Mesendoderm (in vitro differentiated cells): ENCODE data around the gene CARS1.

Source experiments
- DNase-seq: peaks from one replicate; pipeline ENCODE4 v3.0.0; 2013
- H2AK5ac ChIP-seq: 2 replicates; pipeline ENCODE4 v1.6.1; 2013; ENCODE audit warnings: low read length, inconsistent platforms
- H2BK120ac ChIP-seq: 2 replicates; pipeline ENCODE4 v1.6.1; 2013; ENCODE audit warnings: low read depth, mild to moderate bottlenecking, low read length, moderate library complexity, mixed read lengths
- H2BK15ac ChIP-seq: replicated peaks from 2 replicates; pipeline ENCODE4 v1.6.1; 2013; ENCODE audit warnings: low read depth, mild to moderate bottlenecking, moderate library complexity
- H2BK5ac ChIP-seq: 2 replicates; pipeline ENCODE4 v1.6.1; 2013; ENCODE audit warnings: low read length, inconsistent platforms
- H3K18ac ChIP-seq: 2 replicates; pipeline ENCODE4 v1.6.1; 2013; ENCODE audit warnings: mild to moderate bottlenecking, low read length, mixed read lengths
- H3K23ac ChIP-seq: one replicate; pipeline ENCODE4 v1.6.1; 2013; ENCODE audit warnings: low read length
- H3K27ac ChIP-seq: 2 replicates; pipeline ENCODE4 v1.5.1; 2013; ENCODE audit warnings: low read depth, mild to moderate bottlenecking, inconsistent platforms, low read length, moderate library complexity
- H3K27me3 ChIP-seq: 2 replicates; pipeline ENCODE4 v1.6.1; 2013; ENCODE audit warnings: low read length, control low read depth, mild to moderate bottlenecking, inconsistent platforms; ENCODE audit not compliant: insufficient read depth, poor library complexity
- H3K36me3 ChIP-seq: 2 replicates; pipeline ENCODE4 v1.6.1; 2013; ENCODE audit warnings: low read length, inconsistent platforms; ENCODE audit not compliant: control insufficient read depth, insufficient read depth
- H3K4ac ChIP-seq: one replicate; pipeline ENCODE4 v1.6.1; 2013; ENCODE audit warnings: low read depth, mild to moderate bottlenecking, low read length, moderate library complexity
- H3K4me1 ChIP-seq: 2 replicates; pipeline ENCODE4 v1.6.1; 2013; ENCODE audit warnings: low read depth, low read length, inconsistent platforms; ENCODE audit not compliant: control insufficient read depth
- H3K4me2 ChIP-seq: 2 replicates; pipeline ENCODE4 v1.6.1; 2013; ENCODE audit warnings: low read length
- H3K4me3 ChIP-seq: 2 replicates; pipeline ENCODE4 v1.5.1; 2013; ENCODE audit warnings: mild to moderate bottlenecking, low read length
- H3K56ac ChIP-seq: one replicate; pipeline ENCODE4 v1.6.1; 2013; ENCODE audit warnings: low read length
- H3K79me1 ChIP-seq: 2 replicates; pipeline ENCODE4 v1.6.1; 2013; ENCODE audit warnings: low read length, inconsistent platforms
- H3K79me2 ChIP-seq: 2 replicates; pipeline ENCODE4 v1.6.1; 2013; ENCODE audit warnings: mild to moderate bottlenecking, low read length; ENCODE audit not compliant: control insufficient read depth, insufficient read depth
- H3K9ac ChIP-seq: 2 replicates; pipeline ENCODE4 v1.6.1; 2013; ENCODE audit warnings: low read length, inconsistent platforms
- H4K5ac ChIP-seq: one replicate; pipeline ENCODE4 v1.6.1; 2013; ENCODE audit warnings: low read length
- H4K8ac ChIP-seq: one replicate; pipeline ENCODE4 v1.6.1; 2013; ENCODE audit warnings: low read depth, mild to moderate bottlenecking, control low read depth, low read length, moderate library complexity
- WGBS: extraction: QIAGEN DNeasy Blood & Tissue Kit; methylation state at CpG from one replicate; pipeline ENCODE4 v1.1.7; 2013; ENCODE audit warnings: low lambda C conversion rate, missing lambda C conversion rate; ENCODE audit not compliant: insufficient coverage; ENCODE audit errors: extremely low coverage; 5-methylcytosine and 5-hydroxymethylcytosine counted together

The CARS1 gene

DNA sequence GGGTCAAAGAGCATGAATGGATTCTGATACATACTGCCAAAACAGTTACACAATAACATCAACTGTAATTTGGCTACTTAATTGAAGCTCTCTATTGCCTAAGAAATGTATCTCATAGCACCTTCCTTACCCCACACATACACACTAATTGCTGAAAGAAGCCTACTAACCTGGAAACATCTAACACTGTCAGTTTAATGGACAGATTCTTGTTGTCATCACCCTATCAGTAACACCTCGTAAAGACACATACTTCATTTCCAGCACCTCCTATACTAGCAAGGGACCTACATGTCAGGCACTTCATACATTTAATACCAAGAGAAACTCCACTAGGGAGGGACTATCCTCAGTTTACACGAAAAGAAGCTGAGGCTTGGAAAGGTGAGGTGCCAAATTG is 75.0 kb downstream of the CARS1 start:
- Histone ChIP-seq H2BK5ac (no peak overlapping the region), H3K4ac (no peak overlapping the region), H3K18ac (no peak overlapping the region), H2AK5ac (no peak overlapping the region), H3K23ac (no peak overlapping the region), H3K4me3 (no peak overlapping the region), H4K8ac (no peak overlapping the region), H4K5ac (no peak overlapping the region), H2BK15ac (no peak overlapping the region), H3K56ac (no peak overlapping the region), H3K36me3 (peaks cover 2% of the 10 kb centered on the region), H3K79me2 (peaks cover 78% of the 10 kb centered on the region), H3K27me3 (no peaks in the 10 kb centered on the region), H3K27ac (no peak overlapping the region), H3K4me2 (no peak overlapping the region), H3K4me1 (peaks cover 5% of the 10 kb centered on the region), H3K79me1 (peaks cover 5% of the 10 kb centered on the region), H2BK120ac (no peak overlapping the region), H3K9ac (no peak overlapping the region)
- peak; percentile 30 for DNase-seq
- WGBS = no CpG with 5 or more reads among the region's 2 CpGs

DNA sequence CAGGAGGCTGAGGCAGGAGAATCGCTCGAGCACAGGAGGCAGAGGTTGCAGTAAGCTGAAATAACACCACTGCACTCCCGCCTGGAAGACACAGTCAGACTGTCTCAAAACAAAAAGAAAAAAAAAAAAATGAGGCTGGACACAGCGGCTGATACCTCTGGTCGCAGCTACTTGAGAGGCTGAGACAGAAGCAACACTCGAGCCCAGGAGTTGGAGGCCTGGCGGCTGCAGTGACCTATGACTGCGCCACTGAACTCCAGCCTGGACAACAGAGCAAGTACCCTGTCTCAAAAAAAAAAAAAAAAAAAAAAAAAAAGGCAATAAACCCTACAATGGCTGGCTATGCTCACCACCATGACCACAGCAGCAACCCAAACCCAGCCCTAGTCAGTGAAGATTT is 76.1 kb downstream of the CARS1 start:
- Histone ChIP-seq H3K4me3 (no peak overlapping the region), H3K56ac (no peak overlapping the region), H4K8ac (no peak overlapping the region), H2BK5ac (no peak overlapping the region), H3K36me3 (peaks cover 7% of the 10 kb centered on the region), H2BK15ac (no peak overlapping the region), H4K5ac (no peak overlapping the region), H3K79me2 (peaks cover 77% of the 10 kb centered on the region), H3K4me2 (no peak overlapping the region), H3K27ac (no peak overlapping the region), H3K4ac (no peak overlapping the region), H2AK5ac (no peak overlapping the region), H3K79me1 (peaks cover 11% of the 10 kb centered on the region), H3K18ac (no peak overlapping the region), H3K4me1 (peaks cover 5% of the 10 kb centered on the region), H3K9ac (no peak overlapping the region), H3K23ac (no peak overlapping the region), H2BK120ac (no peak overlapping the region), H3K27me3 (no peaks in the 10 kb centered on the region)
- DNase-seq = no peak
- no CpG with 5 or more reads among the region's 8 CpGs for WGBS

DNA sequence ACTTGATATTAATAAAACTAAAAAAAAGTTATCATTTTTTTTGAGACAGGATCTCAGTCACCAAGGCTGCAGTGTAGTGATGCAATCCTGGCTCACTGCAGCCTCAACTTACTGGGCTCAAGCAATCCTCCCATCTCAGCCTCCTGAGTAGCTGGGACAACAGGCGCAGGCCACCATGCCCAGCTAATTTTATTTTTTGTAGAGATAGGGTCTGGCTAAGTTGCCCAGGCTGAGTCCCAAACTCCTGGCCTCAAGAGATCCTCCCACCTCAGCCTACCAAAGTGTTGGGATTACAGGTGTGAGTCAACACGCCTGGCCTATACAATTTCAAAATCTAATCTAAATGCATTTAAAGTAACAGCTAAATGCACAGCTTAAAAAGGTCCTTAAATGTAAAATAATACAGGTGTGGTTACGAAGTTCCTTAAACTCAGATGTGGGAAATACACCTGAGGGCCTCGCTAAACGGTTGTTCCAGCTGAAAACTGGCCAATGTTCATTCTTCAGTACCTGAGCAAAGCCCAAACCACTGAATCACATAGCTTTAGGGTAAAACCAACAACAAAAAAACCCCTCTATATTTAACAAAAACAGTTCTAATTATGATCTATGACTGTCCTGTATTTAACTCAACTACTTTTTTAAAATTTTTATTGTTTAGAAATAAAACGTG is 76.9 kb downstream of the CARS1 start:
- H4K5ac ChIP-seq = no peak overlapping the region

DNA sequence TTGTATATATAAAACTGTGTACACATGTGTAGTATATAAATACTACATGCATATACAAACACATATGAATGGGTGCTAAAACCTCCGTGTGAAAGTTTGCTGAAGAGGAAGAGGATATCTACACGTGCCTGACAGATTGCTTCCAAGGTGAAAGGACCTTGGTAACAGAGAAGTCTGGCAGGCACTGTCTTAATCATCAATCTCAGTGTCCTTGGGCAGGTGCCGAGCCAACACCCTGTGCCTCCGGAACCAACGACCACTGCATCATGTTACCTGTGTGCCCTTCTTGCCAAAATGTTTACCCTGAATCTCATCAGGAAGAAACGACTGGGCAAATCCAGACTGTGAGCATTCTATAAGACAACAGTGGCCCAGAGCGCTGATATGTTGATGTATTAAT is 80.1 kb downstream of the CARS1 start:
- no CpG with 5 or more reads among the region's 7 CpGs for WGBS
- peaks cover 19% of the 10 kb centered on the region for H3K36me3 ChIP-seq

More for the DNA sequence above, 76.9 kb downstream of the CARS1 start:
- Histone ChIP-seq H2BK120ac (no peak overlapping the region), H2BK15ac (no peak overlapping the region), H3K79me2 (peaks cover 73% of the 10 kb centered on the region), H3K27me3 (no peaks in the 10 kb centered on the region), H3K79me1 (peaks cover 16% of the 10 kb centered on the region), H2BK5ac (no peak overlapping the region), H4K8ac (no peak overlapping the region), H3K4me3 (no peak overlapping the region), H2AK5ac (no peak overlapping the region), H3K23ac (no peak overlapping the region), H3K56ac (no peak overlapping the region), H3K4ac (no peak overlapping the region), H3K18ac (no peak overlapping the region), H3K9ac (no peak overlapping the region), H3K4me2 (no peak overlapping the region), H3K27ac (no peak overlapping the region), H3K36me3 (peaks cover 10% of the 10 kb centered on the region), H3K4me1 (peaks cover 5% of the 10 kb centered on the region)
- WGBS = 92% methylated on average over 1 of the region's 6 CpGs
- DNase-seq = no peak

DNA sequence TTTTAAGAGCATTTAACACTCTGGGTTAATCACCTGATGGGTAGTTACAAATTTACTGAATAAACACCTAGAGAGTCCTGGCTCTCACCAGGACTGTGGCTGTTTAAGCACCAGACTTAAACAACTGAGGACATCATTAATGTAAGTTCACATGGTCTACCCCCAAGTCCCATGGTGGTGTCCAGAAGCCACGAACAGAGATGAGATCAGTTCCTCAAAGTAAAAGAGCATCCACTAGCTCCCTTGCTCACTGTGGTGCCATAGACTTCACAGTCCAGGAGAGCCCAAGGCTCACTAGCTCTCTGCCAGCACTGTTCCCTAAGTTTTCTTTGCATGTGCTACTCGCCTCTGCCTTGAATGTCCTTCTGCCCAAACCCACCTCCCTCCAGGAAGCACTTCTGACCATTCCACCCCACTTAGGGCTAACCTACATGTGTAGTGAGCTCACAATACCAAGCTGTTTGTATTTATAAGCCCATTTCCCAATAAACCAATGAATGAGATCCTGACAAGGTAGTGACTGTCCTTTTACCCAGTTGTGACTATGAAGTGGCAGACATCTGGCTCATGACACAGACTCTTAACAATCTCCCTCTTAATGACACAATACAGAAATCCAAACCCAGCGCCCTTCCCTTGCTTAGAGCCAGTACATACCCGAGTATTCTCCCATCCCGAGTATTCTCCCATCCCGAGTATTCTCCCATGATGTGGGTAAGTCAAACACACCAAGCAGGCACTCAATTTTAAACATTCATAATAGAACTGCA is 80.7 kb downstream of the CARS1 start:
- H3K4me3 ChIP-seq = no peak overlapping the region
- H3K4me1 ChIP-seq = no peaks in the 10 kb centered on the region
- no peak overlapping the region for H3K23ac ChIP-seq
- H3K18ac ChIP-seq = no peak overlapping the region
- no peak overlapping the region for H3K4me2 ChIP-seq
- H2AK5ac ChIP-seq = no peak overlapping the region
- no peak overlapping the region for H4K5ac ChIP-seq
- H3K79me1 ChIP-seq = peaks cover 25% of the 10 kb centered on the region
- H3K4ac ChIP-seq = no peak overlapping the region
- H3K36me3 ChIP-seq = peaks cover 22% of the 10 kb centered on the region
- no CpG with 5 or more reads among the region's 6 CpGs for WGBS
- no peak overlapping the region for H3K56ac ChIP-seq
- no peak overlapping the region for H4K8ac ChIP-seq
- H2BK120ac ChIP-seq = no peak overlapping the region
- no peaks in the 10 kb centered on the region for H3K27me3 ChIP-seq
- H3K79me2 ChIP-seq = peaks cover 49% of the 10 kb centered on the region
- H2BK5ac ChIP-seq = no peak overlapping the region
- no peak overlapping the region for H3K9ac ChIP-seq
- DNase-seq = no peak
- no peak overlapping the region for H3K27ac ChIP-seq
- no peak overlapping the region for H2BK15ac ChIP-seq

More for the DNA sequence above, 80.1 kb downstream of the CARS1 start:
- Histone ChIP-seq H3K18ac (no peak overlapping the region), H3K9ac (no peak overlapping the region), H3K4me3 (no peak overlapping the region), H3K23ac (no peak overlapping the region), H4K5ac (no peak overlapping the region), H3K79me1 (peaks cover 25% of the 10 kb centered on the region), H4K8ac (no peak overlapping the region), H2BK120ac (no peak overlapping the region), H3K56ac (no peak overlapping the region), H3K4me2 (no peak overlapping the region), H3K79me2 (peaks cover 54% of the 10 kb centered on the region), H2BK15ac (no peak overlapping the region), H2AK5ac (no peak overlapping the region), H3K27me3 (no peaks in the 10 kb centered on the region), H3K27ac (no peak overlapping the region), H3K4ac (no peak overlapping the region), H3K4me1 (peaks cover 3% of the 10 kb centered on the region), H2BK5ac (no peak overlapping the region)
- no peak for DNase-seq
